GM12892 (cell line): ENCODE data around the gene PTEN.

Experiments used
- POLR2A ChIP-seq: IDR thresholded peaks from 2 replicates; pipeline ENCODE4 v1.6.1; 2011; ENCODE audit warnings: low read depth, low read length, control low read depth
- POLR2AphosphoS5 ChIP-seq: IDR thresholded peaks from 2 replicates; pipeline ENCODE4 v1.6.1; 2011; ENCODE audit warnings: low read depth, low read length, control low read depth

DNA sequence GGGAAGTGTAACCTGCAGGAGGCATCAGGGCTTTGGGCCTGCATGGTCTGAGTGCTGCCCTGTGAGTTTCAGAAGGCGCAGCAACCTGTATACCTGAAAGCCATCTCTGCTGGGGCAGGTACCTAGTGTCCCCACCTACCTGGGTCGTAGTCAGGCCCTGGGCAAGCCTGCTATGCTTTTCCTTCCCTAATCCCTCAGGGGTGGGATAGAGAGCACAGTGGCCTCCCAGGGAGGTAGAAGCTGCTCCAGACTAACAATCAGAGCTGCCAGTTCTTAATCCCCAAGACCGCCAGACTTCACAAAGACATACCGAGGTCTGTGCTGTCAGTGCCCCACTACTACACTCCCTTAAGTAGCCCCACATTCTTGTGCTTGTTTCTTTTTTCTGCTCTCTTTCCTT, 52.0 kb downstream of the PTEN start:
- no peak; the same call in 1 of the 2 replicates for TF ChIP-seq POLR2AphosphoS5
- TF ChIP-seq POLR2A = 0 out of 2 replicates have a peak, but pooled peaks have one; percentile 15
